M059J (cell line): ENCODE results near the gene CCDC9. TPM values are rescaled to one million over a fixed set of nuclear protein-coding genes. Genes with fewer than 3 reads are reported as not detected.
"Not testable (repeated sequence)": the region's sequence is repeated elsewhere in the genome, so short reads cannot be mapped to it uniquely, and the experiment has no call there.

Experiments
- DNase-seq: peaks from one replicate; pipeline ENCODE4 v3.0.0-alpha.2; 2012; ENCODE audit warnings: low read depth
- total RNA-seq: library from RNA; depleted of rRNA; stranded (reverse); fragments of >200 nt; shearing (Covaris generic); gene quantifications from 2 replicates; pipeline ENCODE4 v1.2.3, GENCODE V29; 2014; rRNA removed

The CCDC9 gene
- total RNA-seq, 1 experiment from 2014 or later = 6.0 TPM

DNA sequence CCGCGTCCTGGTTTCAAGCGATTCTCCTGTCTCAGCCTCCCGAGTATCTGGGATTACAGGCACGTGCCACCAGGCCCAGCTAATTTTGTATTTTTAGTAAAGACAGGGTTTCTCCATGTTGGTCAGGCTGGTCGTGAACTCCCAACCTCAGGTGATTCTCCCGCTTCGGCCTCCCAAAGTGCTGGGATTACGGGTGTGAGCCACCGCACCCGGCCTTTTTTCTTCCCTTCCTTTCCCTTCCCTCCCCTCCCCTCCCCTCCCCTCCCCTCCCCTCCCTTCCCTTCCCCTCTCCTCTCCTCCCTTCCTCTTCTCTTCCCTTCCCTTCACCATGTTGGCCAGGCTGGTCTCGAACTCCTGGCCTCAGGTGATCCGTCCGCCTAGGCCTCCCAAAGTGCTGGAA, 44.5 kb downstream of the CCDC9 start:
- not testable (repeated sequence) for DNase-seq

DNA sequence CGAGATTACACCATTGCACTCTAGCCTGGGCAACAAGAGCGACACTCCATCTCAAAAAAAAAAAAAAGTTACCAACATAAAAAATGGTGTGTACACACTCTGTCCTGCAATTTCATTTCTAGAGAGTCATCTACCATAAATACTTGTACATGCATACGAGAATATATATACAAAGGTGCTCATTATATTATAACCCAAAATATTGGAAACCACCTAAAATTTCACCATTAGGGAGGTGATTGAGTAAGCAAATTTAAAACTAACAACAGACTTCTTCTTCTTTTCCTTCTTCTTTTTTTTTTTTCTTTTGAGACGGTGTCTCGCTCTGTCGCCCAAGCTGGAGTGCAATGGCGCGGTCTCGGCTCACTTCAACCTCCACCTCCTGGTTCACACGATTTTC, 45.9 kb downstream of the CCDC9 start:
- no peak for DNase-seq

DNA sequence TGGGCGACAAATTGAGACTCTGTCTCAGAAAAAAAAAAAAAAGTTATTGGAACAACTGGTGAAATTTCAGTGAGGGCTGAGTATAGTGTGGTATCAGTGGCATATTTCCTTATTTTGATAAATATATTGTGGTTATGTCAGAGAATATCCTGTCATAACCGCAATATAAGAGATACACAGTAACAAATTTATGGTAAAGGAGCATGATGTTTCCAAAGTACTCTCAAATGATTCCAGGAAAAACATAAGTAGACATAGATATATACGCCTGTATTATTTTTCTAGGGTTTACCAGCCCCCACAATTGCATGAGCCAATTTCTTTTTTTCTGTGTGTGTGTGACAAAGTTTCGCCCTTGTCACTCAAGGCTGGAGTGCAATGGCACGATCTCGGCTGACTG, 47.6 kb downstream of the CCDC9 start:
- DNase-seq = no peak

DNA sequence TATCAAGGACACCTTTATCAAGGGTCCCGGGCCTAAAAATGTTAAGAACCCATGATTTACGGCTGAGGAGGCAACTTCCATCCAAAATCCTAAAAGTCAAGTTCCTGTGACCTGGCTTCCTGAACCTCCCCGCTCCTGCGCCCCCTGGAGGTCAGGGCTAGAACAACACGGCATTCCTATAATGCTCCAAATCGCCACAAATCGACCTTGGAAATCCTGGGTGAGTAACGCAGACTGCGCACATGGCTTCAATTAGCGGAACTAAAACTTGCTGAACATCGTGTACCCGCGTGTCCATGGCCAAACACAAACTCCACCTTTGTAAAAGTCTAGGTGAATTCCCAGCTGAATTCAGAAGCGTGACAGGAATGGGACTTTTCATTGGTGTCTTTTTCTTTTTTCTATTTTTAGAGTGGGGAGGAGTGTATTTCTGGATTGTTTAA, 49.0 kb downstream of the CCDC9 start:
- DNase-seq = peak; percentile 67

DNA sequence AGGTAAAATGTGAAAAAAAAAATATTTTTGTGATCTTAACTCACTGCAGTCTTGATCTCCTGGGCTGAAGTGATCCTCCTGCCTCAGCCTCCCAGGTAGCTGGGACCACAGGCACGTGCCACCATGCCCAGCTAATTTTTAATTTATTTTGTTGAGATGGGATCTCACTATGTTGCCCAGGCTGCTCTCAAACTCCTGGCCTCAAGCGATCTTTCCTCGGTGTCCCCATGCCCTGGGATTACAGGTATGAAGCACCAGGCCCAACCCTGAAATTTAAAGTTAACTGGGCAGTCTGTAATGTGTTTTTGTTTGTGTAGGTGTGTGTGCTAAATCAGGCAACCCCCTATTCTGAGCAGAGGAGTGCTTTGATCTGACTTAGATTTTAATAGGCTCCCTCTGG, 50.0 kb downstream of the CCDC9 start:
- DNase-seq = no peak

DNA sequence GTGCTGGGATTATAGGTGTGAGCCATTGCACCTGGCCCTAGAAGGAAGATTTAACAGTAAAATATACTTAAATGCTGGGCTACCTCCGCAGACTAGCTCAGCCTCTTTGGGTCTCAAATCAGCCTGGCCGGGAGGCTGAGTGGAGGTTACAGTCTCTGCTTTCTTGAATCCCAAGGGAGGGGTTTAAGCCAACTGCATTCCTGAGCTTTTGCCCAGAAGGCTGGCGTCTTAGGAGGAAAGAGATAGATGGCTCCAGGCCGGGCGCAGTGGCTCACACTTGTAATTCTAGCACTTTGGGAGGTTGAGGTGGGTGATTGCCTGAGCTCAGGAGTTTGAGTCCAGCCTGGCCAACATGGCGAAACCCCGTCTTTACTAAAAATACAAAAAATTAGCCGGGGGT, 52.7 kb downstream of the CCDC9 start:
- peak; percentile 12 for DNase-seq

DNA sequence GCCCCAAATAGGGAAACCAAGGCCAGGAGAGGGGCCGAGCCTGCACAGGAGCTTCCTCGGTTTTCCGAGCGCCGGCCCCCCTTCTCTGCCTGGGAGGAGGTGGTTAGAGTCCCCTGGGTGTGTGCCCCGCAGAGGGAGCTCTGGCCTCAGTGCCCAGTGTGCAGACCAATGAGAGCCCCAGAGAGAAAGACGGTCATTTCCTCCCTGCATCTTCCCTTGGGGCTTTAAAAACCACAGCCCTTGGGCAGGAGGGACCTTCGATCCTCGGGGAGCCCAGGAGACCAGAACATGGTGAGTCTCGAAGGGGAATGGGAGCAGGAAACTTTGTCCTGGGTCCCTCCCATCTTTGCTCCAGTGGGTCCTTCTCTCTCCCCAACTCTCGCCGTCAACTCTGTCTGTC, 53.3 kb downstream of the CCDC9 start, which contains the start of gene C5AR1:
TSS of gene C5AR1 (plus strand) at position 254 of the 400 bp plus-strand sequence. CDS start at position 289, 35 bp downstream.
- DNase-seq = peak; percentile 29

DNA sequence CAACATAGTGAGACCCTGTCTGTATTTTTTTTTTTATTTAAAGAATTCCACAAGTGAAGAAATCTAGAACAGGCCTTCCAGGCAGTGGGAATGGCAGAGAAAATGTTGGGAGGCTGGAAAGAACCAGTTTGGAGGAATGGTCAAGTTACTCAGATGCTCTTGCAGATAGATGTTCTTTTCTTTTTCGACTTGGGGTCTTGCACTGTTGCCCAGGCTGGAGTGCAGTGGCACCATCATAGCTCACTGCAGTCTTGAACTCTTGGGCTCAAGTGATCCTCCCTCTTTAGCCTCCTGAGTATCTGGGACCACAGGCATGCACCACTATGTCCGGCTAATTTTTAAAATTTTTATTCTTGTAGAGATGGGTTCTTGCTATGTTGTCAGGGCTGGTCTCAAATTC, 54.0 kb downstream of the CCDC9 start:
- DNase-seq = no peak

DNA sequence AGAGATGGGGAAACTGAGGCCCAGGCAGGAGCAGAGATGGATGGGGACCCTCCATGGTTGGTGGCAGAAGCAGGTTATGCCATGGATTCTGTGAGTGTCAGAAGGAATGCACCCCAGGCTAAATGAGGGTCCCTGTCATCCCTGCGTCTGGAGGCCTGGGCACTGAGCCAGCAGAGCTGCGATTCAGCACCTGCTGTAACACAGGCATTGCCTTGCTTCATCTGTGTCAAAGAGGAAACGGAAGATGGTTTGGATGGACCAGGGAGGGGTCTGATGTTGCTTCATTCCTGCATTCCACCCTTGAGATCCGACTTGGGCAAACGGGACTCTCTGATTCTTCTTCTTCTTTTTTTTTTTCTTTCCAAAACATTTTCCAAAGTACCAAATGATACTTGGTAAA, 54.5 kb downstream of the CCDC9 start:
- DNase-seq = peak; percentile 27

DNA sequence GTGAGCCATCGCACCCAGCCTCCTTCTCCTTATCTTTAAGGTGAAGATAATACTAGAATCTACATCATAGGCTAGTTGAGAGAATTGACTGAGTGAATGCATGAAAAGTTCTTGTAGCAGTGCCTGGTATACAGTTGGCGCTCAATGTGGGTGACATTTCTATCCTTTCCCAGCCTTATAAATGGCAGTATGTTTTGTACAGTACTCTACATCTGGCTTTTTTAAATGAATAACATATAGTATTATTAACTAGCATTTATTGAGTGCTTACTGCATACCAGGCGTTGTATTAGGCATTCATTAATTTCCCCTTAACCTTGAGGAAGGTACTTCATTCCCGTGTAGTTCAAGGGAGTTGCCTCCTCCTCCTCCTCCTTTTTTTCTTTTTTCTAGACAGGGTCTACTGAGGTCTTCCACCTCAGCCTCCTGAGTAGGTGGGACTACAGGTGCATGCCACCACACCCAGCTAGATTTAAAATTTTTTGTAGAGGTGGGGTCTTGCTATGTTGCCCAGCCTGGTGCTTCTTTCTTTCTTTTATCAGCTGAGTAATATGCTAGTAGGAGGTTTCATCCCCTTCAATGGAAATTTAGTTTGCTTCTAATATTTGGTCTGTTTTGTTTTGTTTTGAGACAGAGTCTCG, 56.2 kb downstream of the CCDC9 start:
- DNase-seq = no peak

DNA sequence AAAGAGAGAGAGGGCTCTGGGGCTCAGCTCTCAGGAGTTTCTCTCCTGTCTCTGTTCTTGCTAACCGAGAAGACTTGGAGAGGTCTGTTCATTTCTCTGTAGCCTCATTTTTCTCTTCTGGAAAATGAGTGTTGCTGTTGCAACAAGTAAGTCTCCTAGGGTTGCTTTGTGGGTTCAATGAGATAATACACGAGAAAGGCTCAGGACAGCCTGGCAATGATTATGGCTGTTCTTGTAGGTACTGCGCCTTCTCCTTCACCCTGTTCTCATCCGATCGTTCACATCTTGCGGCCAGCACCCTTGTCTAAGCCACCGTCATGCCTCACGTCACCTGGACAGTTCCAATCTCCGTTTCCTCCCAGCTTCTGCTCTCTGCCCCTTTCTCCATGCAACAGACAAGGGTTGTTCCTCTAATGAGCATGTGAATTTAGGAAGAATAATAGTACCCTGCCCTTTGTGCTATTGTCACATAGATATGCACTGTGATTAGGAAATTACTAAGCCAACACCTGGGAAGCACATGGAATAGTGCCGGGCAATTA, 57.5 kb downstream of the CCDC9 start:
- no peak for DNase-seq

DNA sequence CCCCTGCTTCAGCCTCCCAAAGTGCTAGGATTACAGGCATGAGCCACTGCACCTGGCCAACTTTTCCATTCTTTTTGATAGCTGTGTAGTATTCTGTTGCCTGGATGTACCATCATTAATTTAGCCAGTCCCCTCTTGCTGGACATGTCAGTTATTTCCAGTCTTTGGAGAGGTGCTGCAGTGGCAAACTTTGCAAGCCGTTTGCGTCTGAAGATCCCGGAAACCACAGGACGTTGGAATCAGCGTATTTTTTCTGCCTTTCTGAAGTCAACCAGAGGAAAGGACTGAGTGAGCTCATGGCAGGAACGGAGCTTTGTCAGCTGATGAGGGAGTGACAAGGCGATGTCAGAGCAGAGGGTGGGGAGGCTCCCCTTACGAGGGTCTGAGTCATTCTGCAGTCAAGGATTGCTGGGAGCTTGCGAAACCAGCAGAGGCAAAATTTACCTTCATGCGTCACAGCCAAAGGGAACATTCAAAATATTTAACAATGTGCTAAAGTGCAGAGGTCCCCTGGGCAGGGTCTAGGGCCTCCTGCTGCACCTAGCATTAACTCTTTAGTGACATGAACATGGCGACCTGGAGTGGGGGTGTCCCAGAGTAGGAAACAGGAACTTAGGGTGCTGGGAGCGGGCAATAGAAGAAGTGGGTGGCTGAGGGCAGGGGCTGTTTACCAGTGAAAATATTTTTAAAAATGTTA, 58.9 kb downstream of the CCDC9 start:
- peak; percentile 93 for DNase-seq

DNA sequence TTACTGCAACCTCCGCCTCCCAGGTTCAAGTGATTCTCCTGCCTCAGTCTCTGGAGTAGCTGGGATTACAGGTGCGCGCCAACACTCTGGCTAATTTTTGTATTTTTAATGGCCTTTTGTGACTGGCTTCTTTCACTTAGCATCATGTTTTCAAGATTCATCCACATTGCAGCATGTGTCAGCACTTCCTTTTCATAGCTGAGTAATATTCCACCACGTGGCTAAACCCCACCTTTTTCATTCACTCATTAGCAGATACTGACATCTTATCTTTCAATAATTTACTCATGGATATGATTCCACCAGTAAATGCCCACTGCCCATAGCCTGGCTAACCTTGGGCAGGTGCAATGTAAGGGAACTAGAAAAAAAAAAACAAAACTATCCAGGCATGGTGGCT, 60.2 kb downstream of the CCDC9 start:
- DNase-seq = no peak

DNA sequence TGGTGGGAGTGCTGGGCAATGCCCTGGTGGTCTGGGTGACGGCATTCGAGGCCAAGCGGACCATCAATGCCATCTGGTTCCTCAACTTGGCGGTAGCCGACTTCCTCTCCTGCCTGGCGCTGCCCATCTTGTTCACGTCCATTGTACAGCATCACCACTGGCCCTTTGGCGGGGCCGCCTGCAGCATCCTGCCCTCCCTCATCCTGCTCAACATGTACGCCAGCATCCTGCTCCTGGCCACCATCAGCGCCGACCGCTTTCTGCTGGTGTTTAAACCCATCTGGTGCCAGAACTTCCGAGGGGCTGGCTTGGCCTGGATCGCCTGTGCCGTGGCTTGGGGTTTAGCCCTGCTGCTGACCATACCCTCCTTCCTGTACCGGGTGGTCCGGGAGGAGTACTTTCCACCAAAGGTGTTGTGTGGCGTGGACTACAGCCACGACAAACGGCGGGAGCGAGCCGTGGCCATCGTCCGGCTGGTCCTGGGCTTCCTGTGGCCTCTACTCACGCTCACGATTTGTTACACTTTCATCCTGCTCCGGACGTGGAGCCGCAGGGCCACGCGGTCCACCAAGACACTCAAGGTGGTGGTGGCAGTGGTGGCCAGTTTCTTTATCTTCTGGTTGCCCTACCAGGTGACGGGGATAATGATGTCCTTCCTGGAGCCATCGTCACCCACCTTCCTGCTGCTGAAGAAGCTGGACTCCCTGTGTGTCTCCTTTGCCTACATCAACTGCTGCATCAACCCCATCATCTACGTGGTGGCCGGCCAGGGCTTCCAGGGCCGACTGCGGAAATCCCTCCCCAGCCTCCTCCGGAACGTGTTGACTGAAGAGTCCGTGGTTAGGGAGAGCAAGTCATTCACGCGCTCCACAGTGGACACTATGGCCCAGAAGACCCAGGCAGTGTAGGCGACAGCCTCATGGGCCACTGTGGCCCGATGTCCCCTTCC, 63.9 kb downstream of the CCDC9 start:
- no peak for DNase-seq

Other genes starting within 250 kb of the CCDC9 start
- 0.37 and 0.39 TPM in 2 replicates for gene NPAS1, start 236.7 kb upstream of the CCDC9 start, total RNA-seq
- 57.2 and 64.7 TPM in 2 replicates for gene TMEM160, start 207.9 kb upstream of the CCDC9 start, total RNA-seq
- gene ZC3H4, start 142.7 kb upstream of the CCDC9 start, total RNA-seq = 4.5 and 11.2 TPM in 2 replicates
- 238 and 270 TPM in 2 replicates for gene SAE1, start 125.7 kb upstream of the CCDC9 start, total RNA-seq
- 1.9 and 5.0 TPM in 2 replicates for gene BBC3, start 25.3 kb upstream of the CCDC9 start, total RNA-seq
- gene INAFM1, start 18.4 kb downstream of the CCDC9 start, total RNA-seq = 1.9 and 6.0 TPM in 2 replicates
- gene C5AR1, start 53.3 kb downstream of the CCDC9 start, total RNA-seq = 0.05 TPM in 1 of 2 replicates, not detected in the other
- 0.39 and 0.91 TPM in 2 replicates for gene C5AR2, start 75.7 kb downstream of the CCDC9 start, total RNA-seq
- gene DHX34, start 92.8 kb downstream of the CCDC9 start, total RNA-seq = 10.8 and 16.2 TPM in 2 replicates
- gene MEIS3, start 163.0 kb downstream of the CCDC9 start, total RNA-seq = 3.3 and 5.4 TPM in 2 replicates
- not detected in 2 replicates for gene SLC8A2, start 215.4 kb downstream of the CCDC9 start, total RNA-seq
- 3.4 and 11.1 TPM in 2 replicates for gene KPTN, start 227.7 kb downstream of the CCDC9 start, total RNA-seq